GM19455 (cell line): ENCODE results near the gene TMEM14A.
A peak's percentile ranks its signal among the peaks of the same experiment; 100 is the strongest.

ENCODE experiments used
- ATAC-seq: cut with Tn5 transposase; IDR thresholded peaks from one replicate; pipeline ENCODE4 v1.9.1; 2021; ENCODE audit not compliant: unreplicated experiment

The TMEM14A gene

GRCh38 chr6:52670502-52671409, at the start of gene TMEM14A:
Gene TMEM14A (plus strand): TSS chr6:52671113. CDS start chr6:52677103, 5,990 bp downstream.
- ATAC-seq = peak; percentile 97

- ATAC-seq = no peak
Measured at GRCh38 chr6:52621631-52622030, 49.3 kb upstream of the TMEM14A start.

- no peak for ATAC-seq
Measured at GRCh38 chr6:52622810-52623209, 48.1 kb upstream of the TMEM14A start.

GRCh38 chr6:52632011-52632410, 38.9 kb upstream of the TMEM14A start:
- ATAC-seq = no peak

- no peak for ATAC-seq
Measured at GRCh38 chr6:52634211-52634610, 36.7 kb upstream of the TMEM14A start.

GRCh38 chr6:52635049-52635577, 35.8 kb upstream of the TMEM14A start:
- no peak for ATAC-seq

- no peak for ATAC-seq
Measured at GRCh38 chr6:52636830-52637229, 34.1 kb upstream of the TMEM14A start.

GRCh38 chr6:52639493-52639892, 31.4 kb upstream of the TMEM14A start:
- no peak for ATAC-seq

- no peak for ATAC-seq
Measured at GRCh38 chr6:52640170-52640569, 30.7 kb upstream of the TMEM14A start.

- no peak for ATAC-seq
Measured at GRCh38 chr6:52640916-52641315, 30.0 kb upstream of the TMEM14A start.

- ATAC-seq = no peak
Measured at GRCh38 chr6:52641388-52641787, 29.5 kb upstream of the TMEM14A start.

- no peak for ATAC-seq
Measured at GRCh38 chr6:52641826-52642225, 29.1 kb upstream of the TMEM14A start.

GRCh38 chr6:52642368-52642767, 28.5 kb upstream of the TMEM14A start:
- no peak for ATAC-seq

GRCh38 chr6:52643158-52643557, 27.8 kb upstream of the TMEM14A start:
- ATAC-seq = no peak

- no peak for ATAC-seq
Measured at GRCh38 chr6:52644253-52644652, 26.7 kb upstream of the TMEM14A start.

GRCh38 chr6:52645976-52646375, 24.9 kb upstream of the TMEM14A start:
- ATAC-seq = no peak

- no peak for ATAC-seq
Measured at GRCh38 chr6:52647199-52647598, 23.7 kb upstream of the TMEM14A start.

- no peak for ATAC-seq
Measured at GRCh38 chr6:52649536-52650160, 21.3 kb upstream of the TMEM14A start.

GRCh38 chr6:52650941-52651340, 20.0 kb upstream of the TMEM14A start:
- no peak for ATAC-seq

- ATAC-seq = no peak
Measured at GRCh38 chr6:52653151-52653550, 17.8 kb upstream of the TMEM14A start.

- no peak for ATAC-seq
Measured at GRCh38 chr6:52654007-52654406, 16.9 kb upstream of the TMEM14A start.

- ATAC-seq = no peak
Measured at GRCh38 chr6:52654592-52654991, 16.3 kb upstream of the TMEM14A start.
